ENCODE measurements around the gene NEUROD2. TPM values are rescaled to one million over a fixed set of nuclear protein-coding genes. Genes with fewer than 3 reads are reported as not detected.

Gene NEUROD2
- total and polyA plus RNA-seq, 10 donors = under 0.01 to 0.03 TPM; not detected in 8

GRCh38 chr17:39597372-39598046 is 10.2 kb downstream of the NEUROD2 start:
- intact Hi-C loops (cut with DNase I; ENCODE audit: low total_unique reads) = no loop called here
- H3K4me3 ChIP-seq = no peak overlapping the region
- WGBS, 5 donors = 8 to 13% (median 11%) methylated on average over 16 to 22 of the region's 22 CpGs
- H3K36me3 ChIP-seq = no peaks in the 10 kb centered on the region
- no peaks in the 10 kb centered on the region for H3K9me3 ChIP-seq
- peaks cover 20 to 99% (median 85%) of the 10 kb centered on the region in 7 donors for H3K27me3 ChIP-seq (replicated peaks in 1 of 7)
- TF ChIP-seq CTCF (IDR thresholded peaks at IDR 0.05 in 8 of 11, conservative IDR thresholded peaks at IDR 0.05 in 3 of 11) = no peak
- no peak for TF ChIP-seq POLR2AphosphoS5 (IDR thresholded peaks at IDR 0.05)
- TF ChIP-seq POLR2A (IDR thresholded peaks at IDR 0.05) = no peak
- DNase-seq = no peak
- peaks cover 8 to 41% (median 28%) of the 10 kb centered on the region in 6 donors for H3K4me1 ChIP-seq
- no peak overlapping the region for H3K27ac ChIP-seq

- intact Hi-C loops (cut with DNase I; ENCODE audit: low total_unique reads) = no loop called here
- H3K27me3 ChIP-seq (replicated peaks in 1 of 7) = peaks cover 20 to 99% (median 85%) of the 10 kb centered on the region in 7 donors
Measured at GRCh38 chr17:39596543-39597267, 11.0 kb downstream of the NEUROD2 start.

GRCh38 chr17:39595928-39596510 is 11.7 kb downstream of the NEUROD2 start:
- Histone ChIP-seq H3K36me3 (no peaks in the 10 kb centered on the region), H3K27me3 (replicated peaks in 1 of 7) (peaks cover 16 to 98% (median 83%) of the 10 kb centered on the region in 7 donors), H3K9me3 (no peaks in the 10 kb centered on the region), H3K4me3 (no peak overlapping the region), H3K4me1 (peaks cover 8 to 41% (median 28%) of the 10 kb centered on the region in 6 donors), H3K27ac (no peak overlapping the region)
- intact Hi-C loops (cut with DNase I; ENCODE audit: low total_unique reads) = no loop called here
- DNase-seq = no peak
- TF ChIP-seq POLR2AphosphoS5 (IDR thresholded peaks at IDR 0.05) (no peak), POLR2A (IDR thresholded peaks at IDR 0.05) (no peak), CTCF (IDR thresholded peaks at IDR 0.05 in 8 of 11, conservative IDR thresholded peaks at IDR 0.05 in 3 of 11) (no peak)
- WGBS, 5 donors = 13 to 23% (median 16%) methylated on average over 8 to 11 of the region's 11 CpGs

More at GRCh38 chr17:39596543-39597267, 11.0 kb downstream of the NEUROD2 start:
- no peak overlapping the region for H3K27ac ChIP-seq
- TF ChIP-seq CTCF (IDR thresholded peaks at IDR 0.05 in 8 of 11, conservative IDR thresholded peaks at IDR 0.05 in 3 of 11) (no peak), POLR2AphosphoS5 (IDR thresholded peaks at IDR 0.05) (no peak), POLR2A (IDR thresholded peaks at IDR 0.05) (no peak)
- H3K9me3 ChIP-seq = no peaks in the 10 kb centered on the region
- 4 to 9% (median 7%) methylated on average over 34 to 47 of the region's 47 CpGs for WGBS, 5 donors
- no peak for DNase-seq
- H3K36me3 ChIP-seq = no peaks in the 10 kb centered on the region
- H3K4me3 ChIP-seq = no peak overlapping the region
- peaks cover 8 to 41% (median 28%) of the 10 kb centered on the region in 6 donors for H3K4me1 ChIP-seq

GRCh38 chr17:39595294-39595693 is 12.4 kb downstream of the NEUROD2 start:
- WGBS, 5 donors = 11 to 35% (median 19%) methylated on average over 4 of the region's 4 CpGs
- no peak for DNase-seq
- Histone ChIP-seq H3K4me3 (no peak overlapping the region), H3K4me1 (peaks cover 8 to 38% (median 28%) of the 10 kb centered on the region in 6 donors), H3K27me3 (replicated peaks in 1 of 7) (peaks cover 11 to 97% (median 75%) of the 10 kb centered on the region in 7 donors), H3K9me3 (no peaks in the 10 kb centered on the region), H3K36me3 (no peaks in the 10 kb centered on the region), H3K27ac (no peak overlapping the region)
- TF ChIP-seq POLR2AphosphoS5 (IDR thresholded peaks at IDR 0.05) (no peak), CTCF (IDR thresholded peaks at IDR 0.05 in 8 of 11, conservative IDR thresholded peaks at IDR 0.05 in 3 of 11) (no peak), POLR2A (IDR thresholded peaks at IDR 0.05) (no peak)
- intact Hi-C loops (cut with DNase I; ENCODE audit: low total_unique reads) = no loop called here

All from spleen (tissue), 11 donors.